Activated B cell treated with CpG ODN at 0.5 μM for 24 hours (primary cell): ENCODE measurements around the gene NEK2. TPM values are rescaled to one million over a fixed set of nuclear protein-coding genes. Genes with fewer than 3 reads are reported as not detected.
"Not testable (repeated sequence)": the region's sequence is repeated elsewhere in the genome, so short reads cannot be mapped to it uniquely, and the experiment has no call there.

Source experiments
- ATAC-seq: fragments of 200-7000 bp; cut with Tn5 transposase; one replicate; pipeline ENCODE4 v1.10.0; 2021; ENCODE audit warnings: low read depth, mild to moderate bottlenecking, moderate library complexity
- CTCF ChIA-PET: fragments of 350-600 bp; sonication (Branson Sonifier 250); formaldehyde crosslinking; loops from one replicate; lab custom pipeline; 2021; ENCODE audit warnings: antibody characterized with exemption; lab: Charles Lee
- POLR2A ChIA-PET: fragments of 350-600 bp; sonication (Branson Sonifier 250); formaldehyde crosslinking; loops from one replicate; lab custom pipeline; 2021; ENCODE audit warnings: antibody characterized with exemption; lab: Charles Lee
- DNase-seq: peaks from one replicate; pipeline ENCODE4 v3.0.0; 2022
- H3K27ac Mint-ChIP-seq: one replicate; pipeline ENCODE4 v1.8.0; 2020; ENCODE audit warnings: mixed read lengths
- H3K27me3 Mint-ChIP-seq: one replicate; pipeline ENCODE4 v1.8.0; 2021; ENCODE audit warnings: mixed read lengths
- H3K36me3 Mint-ChIP-seq: one replicate; pipeline ENCODE4 v1.8.0; 2021; ENCODE audit warnings: low read depth, mixed read lengths
- H3K4me1 Mint-ChIP-seq: one replicate; pipeline ENCODE4 v1.8.0; 2021; ENCODE audit warnings: mixed read lengths
- H3K4me3 Mint-ChIP-seq: one replicate; pipeline ENCODE4 v1.8.0; 2020; ENCODE audit warnings: mild to moderate bottlenecking, mixed read lengths
- H3K9me3 Mint-ChIP-seq: one replicate; pipeline ENCODE4 v1.8.0; 2020; ENCODE audit warnings: mixed read lengths
- intact Hi-C: fragments of 100-400 bp; cut with micrococcal nuclease; formaldehyde crosslinking; loops from one replicate; pipeline ENCODE4 v1.15.1; 2024
- total RNA-seq: library from RNA; stranded (reverse); gene quantifications from 2 replicates; pipeline ENCODE4 v1.2.3, GENCODE V29; 2022
- TF ChIP-seq, protein P1 (sequence below): fragments of 200-600 bp; IDR thresholded peaks from one replicate; pipeline ENCODE4 v1.8.0; 2022; ENCODE audit warnings: antibody characterized with exemption, mild to moderate bottlenecking

NEK2 gene
- total RNA-seq, 1 donor from 2014 or later = 0.35 TPM

DNA sequence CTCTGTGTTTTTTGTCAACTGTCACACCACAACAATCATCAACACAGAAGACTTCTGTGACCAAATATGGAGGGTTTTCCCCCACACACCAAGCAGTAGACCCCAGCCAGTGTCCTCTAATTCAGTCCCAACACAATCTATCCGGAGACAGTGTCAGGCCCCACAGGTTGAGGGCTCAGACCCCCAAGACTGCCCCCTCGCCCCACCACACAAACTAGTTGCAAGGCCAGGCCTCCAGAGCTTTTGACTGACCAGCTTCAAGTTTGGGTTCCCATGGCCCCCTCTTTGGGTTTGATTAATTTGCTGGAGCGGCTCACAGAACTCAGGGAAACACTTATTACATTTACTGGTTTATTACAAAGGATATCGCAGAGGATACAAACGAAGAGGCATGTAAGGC is 37.2 kb downstream of the NEK2 start:
- ATAC-seq (no peak), DNase-seq (no peak)
- no peak overlapping the region for H3K27ac Mint-ChIP-seq
- TF ChIP-seq, protein P1, sequence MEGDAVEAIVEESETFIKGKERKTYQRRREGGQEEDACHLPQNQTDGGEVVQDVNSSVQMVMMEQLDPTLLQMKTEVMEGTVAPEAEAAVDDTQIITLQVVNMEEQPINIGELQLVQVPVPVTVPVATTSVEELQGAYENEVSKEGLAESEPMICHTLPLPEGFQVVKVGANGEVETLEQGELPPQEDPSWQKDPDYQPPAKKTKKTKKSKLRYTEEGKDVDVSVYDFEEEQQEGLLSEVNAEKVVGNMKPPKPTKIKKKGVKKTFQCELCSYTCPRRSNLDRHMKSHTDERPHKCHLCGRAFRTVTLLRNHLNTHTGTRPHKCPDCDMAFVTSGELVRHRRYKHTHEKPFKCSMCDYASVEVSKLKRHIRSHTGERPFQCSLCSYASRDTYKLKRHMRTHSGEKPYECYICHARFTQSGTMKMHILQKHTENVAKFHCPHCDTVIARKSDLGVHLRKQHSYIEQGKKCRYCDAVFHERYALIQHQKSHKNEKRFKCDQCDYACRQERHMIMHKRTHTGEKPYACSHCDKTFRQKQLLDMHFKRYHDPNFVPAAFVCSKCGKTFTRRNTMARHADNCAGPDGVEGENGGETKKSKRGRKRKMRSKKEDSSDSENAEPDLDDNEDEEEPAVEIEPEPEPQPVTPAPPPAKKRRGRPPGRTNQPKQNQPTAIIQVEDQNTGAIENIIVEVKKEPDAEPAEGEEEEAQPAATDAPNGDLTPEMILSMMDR = no peak
- POLR2A ChIA-PET = no interaction called here
- CTCF ChIA-PET = no interaction called here
- no peaks in the 10 kb centered on the region for H3K36me3 Mint-ChIP-seq
- peaks cover 12% of the 10 kb centered on the region for H3K27me3 Mint-ChIP-seq
- H3K4me3 Mint-ChIP-seq = no peak overlapping the region
- H3K4me1 Mint-ChIP-seq = no peaks in the 10 kb centered on the region
- intact Hi-C loops = no loop called here
- no peaks in the 10 kb centered on the region for H3K9me3 Mint-ChIP-seq

DNA sequence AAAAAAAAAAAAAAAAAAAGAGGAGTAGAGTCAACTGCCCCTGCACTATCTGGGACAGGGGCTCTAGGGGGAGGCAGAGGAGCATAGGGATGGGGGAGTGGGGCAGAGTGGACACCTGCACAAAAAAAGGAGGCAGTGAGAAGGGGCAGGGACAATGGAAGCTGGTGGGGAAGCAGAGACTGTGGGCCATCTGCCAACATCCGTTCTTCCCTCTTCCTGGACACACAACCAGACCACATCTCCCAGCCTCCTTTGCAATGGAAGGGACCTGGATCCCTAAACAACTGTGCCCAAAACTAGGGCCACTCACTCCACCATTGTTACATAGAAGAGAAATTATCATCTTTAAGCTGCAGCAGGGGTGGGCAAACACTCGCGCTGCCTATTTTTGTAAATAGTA is 38.4 kb downstream of the NEK2 start:
- no peak overlapping the region for H3K4me3 Mint-ChIP-seq
- no peaks in the 10 kb centered on the region for H3K9me3 Mint-ChIP-seq
- no peaks in the 10 kb centered on the region for H3K36me3 Mint-ChIP-seq
- intact Hi-C loops = no loop called here
- DNase-seq = no peak
- no peaks in the 10 kb centered on the region for H3K4me1 Mint-ChIP-seq
- ATAC-seq = no peak
- H3K27me3 Mint-ChIP-seq = peaks cover 14% of the 10 kb centered on the region
- H3K27ac Mint-ChIP-seq = no peak overlapping the region
- ChIA-PET POLR2A (no interaction called here), CTCF (no interaction called here)
- TF ChIP-seq, protein P1 = no peak

DNA sequence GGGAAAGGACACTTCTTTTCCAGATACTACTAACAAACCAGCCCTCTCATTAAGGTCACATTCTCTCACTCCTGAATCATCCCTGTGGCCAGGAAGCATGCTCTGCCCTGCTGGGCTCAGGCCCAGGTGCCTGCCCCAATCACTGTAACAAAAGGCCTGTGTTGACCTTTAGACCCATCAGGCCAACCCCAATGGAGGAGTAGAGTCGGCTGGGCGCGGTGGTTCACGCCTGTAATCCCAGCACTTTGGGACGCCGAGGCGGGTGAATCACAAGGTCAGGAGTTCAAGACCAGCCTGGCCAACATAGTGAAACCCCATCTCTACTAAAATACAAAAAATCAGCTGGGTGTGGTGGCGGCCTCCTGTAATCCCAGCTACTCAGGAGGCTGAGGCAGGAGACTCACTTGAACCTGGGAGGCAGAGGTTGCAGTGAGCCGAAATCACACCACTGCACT is 38.8 kb downstream of the NEK2 start:
- POLR2A ChIA-PET, intact Hi-C loops, CTCF ChIA-PET: not testable (repeated sequence)

DNA sequence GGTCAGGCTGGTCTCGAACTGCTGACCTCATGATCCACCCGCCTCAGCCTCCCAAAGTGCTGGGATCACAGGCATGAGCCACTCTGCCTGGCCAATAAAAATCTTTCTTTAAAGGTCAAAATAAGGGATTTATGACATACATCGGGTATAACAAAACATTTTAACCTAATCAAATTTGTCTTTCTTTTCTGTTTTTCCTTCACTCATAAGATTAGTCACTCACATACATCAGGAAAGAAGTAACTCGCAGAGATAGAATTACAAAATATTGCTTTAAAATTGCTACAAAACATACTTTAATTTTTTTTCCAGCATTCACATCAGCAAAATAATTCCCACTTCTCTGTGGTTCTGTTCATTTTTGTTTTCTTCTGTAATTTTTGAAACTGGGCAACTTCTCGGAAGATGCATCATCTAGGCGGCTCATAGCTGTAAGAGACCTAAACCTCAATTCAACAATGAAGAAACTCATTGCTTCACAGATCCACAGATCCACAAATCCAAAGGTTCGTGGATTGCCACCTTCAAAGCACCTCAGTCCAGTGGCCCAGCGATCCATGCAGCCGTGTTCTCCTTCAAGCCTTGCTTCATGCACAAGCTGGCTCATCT is 39.7 kb downstream of the NEK2 start:
- CTCF ChIA-PET = no interaction called here
- Mint-ChIP-seq H3K4me1 (no peaks in the 10 kb centered on the region), H3K4me3 (no peak overlapping the region), H3K36me3 (no peaks in the 10 kb centered on the region), H3K27ac (no peak overlapping the region), H3K9me3 (no peaks in the 10 kb centered on the region), H3K27me3 (peaks cover 17% of the 10 kb centered on the region)
- TF ChIP-seq, protein P1 = no peak
- ATAC-seq (no peak), DNase-seq (no peak)
- POLR2A ChIA-PET = no interaction called here
- intact Hi-C loops = no loop called here

More for the DNA sequence above, 38.8 kb downstream of the NEK2 start:
- not testable (repeated sequence) for H3K9me3 Mint-ChIP-seq, ATAC-seq, H3K4me3 Mint-ChIP-seq, H3K36me3 Mint-ChIP-seq, H3K27ac Mint-ChIP-seq, DNase-seq, H3K4me1 Mint-ChIP-seq
- peaks cover 16% of the 10 kb centered on the region for H3K27me3 Mint-ChIP-seq

DNA sequence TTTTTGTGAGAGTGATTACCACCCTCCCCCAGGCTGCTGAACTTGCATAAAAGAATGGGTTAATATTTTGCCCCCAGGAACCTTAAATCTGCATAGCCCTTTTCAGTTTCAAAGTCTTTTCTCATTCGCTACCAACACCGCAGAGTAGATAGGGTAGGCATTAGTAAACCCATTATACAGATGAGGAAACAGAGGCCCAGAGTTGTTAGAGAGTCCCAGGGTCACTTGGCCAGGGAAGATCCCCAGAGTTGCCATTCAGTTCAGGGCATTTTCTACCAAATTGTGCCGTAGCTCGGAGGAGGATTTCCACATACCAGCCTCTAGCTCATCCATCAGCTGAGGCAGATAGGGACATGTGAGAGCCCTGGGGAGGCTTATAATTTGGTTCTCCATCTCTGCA is 40.5 kb downstream of the NEK2 start:
- Mint-ChIP-seq H3K36me3 (no peaks in the 10 kb centered on the region), H3K4me1 (no peaks in the 10 kb centered on the region)
- ATAC-seq = no peak

More for the DNA sequence above, 40.5 kb downstream of the NEK2 start:
- intact Hi-C loops = no loop called here
- Mint-ChIP-seq H3K9me3 (no peaks in the 10 kb centered on the region), H3K27me3 (peaks cover 12% of the 10 kb centered on the region), H3K4me3 (no peak overlapping the region), H3K27ac (no peak overlapping the region)
- ChIA-PET POLR2A (no interaction called here), CTCF (no interaction called here)
- DNase-seq = no peak
- TF ChIP-seq, protein P1 = no peak
